Caco-2 (cell line): ENCODE data around the gene EHBP1. TPM values are rescaled to one million over a fixed set of nuclear protein-coding genes. Genes with fewer than 3 reads are reported as not detected.
A peak's percentile ranks its signal among the peaks of the same experiment; 100 is the strongest.

Source experiments
- BruUV-seq: library from RNA; stranded (reverse); fragments of 400-500 nt; replicated peaks from 2 replicates; lab custom pipeline; 2021; lab: Mats Ljungman, UMichigan
- CTCF ChIA-PET: fragments of 300-600 bp; sonication (Branson Sonifier 250); formaldehyde crosslinking; loops from one replicate; lab custom pipeline; 2022; ENCODE audit warnings: antibody characterized with exemption; lab: Charles Lee
- POLR2A ChIA-PET: fragments of 300-600 bp; sonication (Branson Sonifier 250); formaldehyde crosslinking; loops from one replicate; lab custom pipeline; 2022; ENCODE audit warnings: antibody characterized with exemption; lab: Charles Lee
- DNase-seq, 2 experiments: peaks; one replicate each; pipeline versions ENCODE4 v3.0.0 to v3.0.0-alpha.2; 2020 to 2022
- H3K27me3 ChIP-seq: replicated peaks from 2 replicates; pipeline ENCODE4 v1.6.0; 2011; ENCODE audit warnings: low read length; ENCODE audit not compliant: control insufficient read depth, insufficient read depth
- H3K36me3 ChIP-seq: 2 replicates; pipeline ENCODE4 v1.5.1; 2011; ENCODE audit warnings: low read length; ENCODE audit not compliant: control insufficient read depth, insufficient read depth
- H3K4me1 ChIP-seq: fragments of 250-450 bp; sonication (Bioruptor Pico); 2 replicates; pipeline ENCODE4 v1.5.1; 2020; ENCODE audit warnings: mild to moderate bottlenecking
- H3K4me3 ChIP-seq: 2 replicates; pipeline ENCODE4 v1.5.1; 2011; ENCODE audit warnings: low read depth, mild to moderate bottlenecking, control low read depth, low read length
- H3K9me3 ChIP-seq: fragments of 250-450 bp; sonication (Bioruptor Pico); 2 replicates; pipeline ENCODE4 v1.5.1; 2020; ENCODE audit warnings: mild to moderate bottlenecking, moderate library complexity
- H3K27ac Mint-ChIP-seq: one replicate; pipeline ENCODE4 v1.8.0; 2022; ENCODE audit warnings: mixed read lengths; ENCODE audit not compliant: unreplicated experiment
- H3K27me3 Mint-ChIP-seq: one replicate; pipeline ENCODE4 v1.8.0; 2022; ENCODE audit warnings: mixed read lengths; ENCODE audit not compliant: insufficient read depth, unreplicated experiment
- H3K36me3 Mint-ChIP-seq: one replicate; pipeline ENCODE4 v1.8.0; 2022; ENCODE audit warnings: mild to moderate bottlenecking, mixed read lengths; ENCODE audit not compliant: insufficient read depth, unreplicated experiment
- H3K4me1 Mint-ChIP-seq: one replicate; pipeline ENCODE4 v1.8.0; 2022; ENCODE audit warnings: low read depth, mixed read lengths; ENCODE audit not compliant: unreplicated experiment
- H3K4me3 Mint-ChIP-seq: one replicate; pipeline ENCODE4 v1.8.0; 2022; ENCODE audit warnings: mild to moderate bottlenecking, moderate library complexity, mixed read lengths; ENCODE audit not compliant: unreplicated experiment
- H3K9me3 Mint-ChIP-seq: one replicate; pipeline ENCODE4 v1.8.0; 2022; ENCODE audit warnings: mixed read lengths; ENCODE audit not compliant: unreplicated experiment
- CTCF ChIP-seq, 2 experiments: fragments of 200-600 bp in 1 of 2; IDR thresholded peaks; 1 replicate in 1 of 2; 2 replicates in 1 of 2; pipeline versions ENCODE4 v1.5.1 to v1.8.0; 2011 to 2022; ENCODE audit warnings: antibody characterized with exemption in 1 of 2, control low read depth in 1 of 2, inconsistent platforms in 1 of 2, low read depth in 1 of 2, low read length in 1 of 2, mild to moderate bottlenecking in 1 of 2, moderate library complexity in 1 of 2; ENCODE audit not compliant: insufficient read depth in 1 of 2, severe bottlenecking in 1 of 2, unreplicated experiment in 1 of 2
- intact Hi-C: fragments of 100-400 bp; cut with micrococcal nuclease; formaldehyde crosslinking; loops from one replicate; pipeline ENCODE4 v1.10.0; 2022; ENCODE audit not compliant: unreplicated experiment
- total RNA-seq: library from RNA; stranded (reverse); gene quantifications from 2 replicates; pipeline ENCODE4 v1.2.3, GENCODE V29; 2022

The EHBP1 gene
- total RNA-seq, 1 experiment from 2014 or later: 120 TPM

GRCh38 chr2:63048367-63049171, 343.1 kb downstream of the EHBP1 start:
- CTCF ChIA-PET: no interaction called here
- peaks cover 43% of the 10 kb centered on the region for H3K36me3 Mint-ChIP-seq
- Histone ChIP-seq H3K4me1 (no peaks in the 10 kb centered on the region), H3K9me3 (no peaks in the 10 kb centered on the region), H3K4me3 (no peak overlapping the region; the same call in 1 of the 2 replicates), H3K27me3 (no peaks in the 10 kb centered on the region), H3K36me3 (no peaks in the 10 kb centered on the region; the same call in 1 of the 2 replicates)
- no peaks in the 10 kb centered on the region for H3K27me3 Mint-ChIP-seq
- POLR2A ChIA-PET: no interaction called here
- DNase-seq: no peak
- H3K4me3 Mint-ChIP-seq: peak overlapping the region; percentile 85
- no TSS peak for BruUV-seq
- TF ChIP-seq CTCF (IDR thresholded peaks at IDR 0.05; ENCODE audit: insufficient read depth in 1 of 2, low read depth in 1 of 2, low read length in 1 of 2, severe bottlenecking in 1 of 2, unreplicated experiment in 1 of 2): no peak
- H3K4me1 Mint-ChIP-seq: no peaks in the 10 kb centered on the region
- H3K9me3 Mint-ChIP-seq: no peaks in the 10 kb centered on the region
- peak overlapping the region; percentile 89 for H3K27ac Mint-ChIP-seq
- intact Hi-C loops: no loop called here

GRCh38 chr2:63049211-63049969, 343.9 kb downstream of the EHBP1 start:
- H3K36me3 ChIP-seq: no peaks in the 10 kb centered on the region; the same call in 1 of the 2 replicates
- H3K4me3 Mint-ChIP-seq: peak overlapping the region; percentile 85
- intact Hi-C loops: no loop called here
- ChIA-PET POLR2A (no interaction called here), CTCF (no interaction called here)
- H3K4me1 Mint-ChIP-seq: no peaks in the 10 kb centered on the region
- no TSS peak for BruUV-seq
- H3K9me3 ChIP-seq: no peaks in the 10 kb centered on the region
- no peaks in the 10 kb centered on the region for H3K27me3 Mint-ChIP-seq
- H3K27ac Mint-ChIP-seq: peak overlapping the region; percentile 89
- DNase-seq: peak in 1 of 2 experiments; percentile 47
- no peaks in the 10 kb centered on the region for H3K9me3 Mint-ChIP-seq
- no peak for TF ChIP-seq CTCF (IDR thresholded peaks at IDR 0.05; ENCODE audit: insufficient read depth in 1 of 2, low read depth in 1 of 2, low read length in 1 of 2, severe bottlenecking in 1 of 2, unreplicated experiment in 1 of 2)
- H3K27me3 ChIP-seq: no peaks in the 10 kb centered on the region
- peak overlapping the region; percentile 52 for H3K4me3 ChIP-seq
- H3K4me1 ChIP-seq: no peaks in the 10 kb centered on the region
- H3K36me3 Mint-ChIP-seq: peaks cover 50% of the 10 kb centered on the region

GRCh38 chr2:63049970-63050333, 344.4 kb downstream of the EHBP1 start:
- no peak for DNase-seq
- Mint-ChIP-seq H3K27ac (peak overlapping the region; percentile 89), H3K27me3 (no peaks in the 10 kb centered on the region), H3K9me3 (no peaks in the 10 kb centered on the region), H3K4me3 (peak overlapping the region; percentile 85), H3K4me1 (no peaks in the 10 kb centered on the region), H3K36me3 (peaks cover 50% of the 10 kb centered on the region)
- CTCF ChIA-PET: interaction anchor here (0.7 to 1.0 kb wide), 2 partner anchors 438 to 638 kb away, joined by 3 read pairs; no protein-coding TSS in a partner anchor
- Histone ChIP-seq H3K4me1 (no peaks in the 10 kb centered on the region), H3K36me3 (peaks cover 3% of the 10 kb centered on the region; the same call in 1 of the 2 replicates), H3K4me3 (peak overlapping the region; percentile 52), H3K27me3 (no peaks in the 10 kb centered on the region), H3K9me3 (no peaks in the 10 kb centered on the region)
- TF ChIP-seq CTCF (IDR thresholded peaks at IDR 0.05; ENCODE audit: insufficient read depth in 1 of 2, low read depth in 1 of 2, low read length in 1 of 2, severe bottlenecking in 1 of 2, unreplicated experiment in 1 of 2): no peak
- TSS peak; percentile 87 for BruUV-seq
- intact Hi-C loops: loop anchor here (2.0 kb wide), 1 partner anchor 143 kb away; no protein-coding TSS in a partner anchor
- POLR2A ChIA-PET: interaction anchor here (0.6 to 0.7 kb wide), 4 partner anchors 14 to 597 kb away, joined by 3 to 5 read pairs (median 3); no protein-coding TSS in a partner anchor
